Measurements from ENCODE around the gene JAZF1. TPM values are rescaled to one million over a fixed set of nuclear protein-coding genes. Genes with fewer than 3 reads are reported as not detected.
A peak's percentile ranks its signal among the peaks of the same experiment; 100 is the strongest.

JAZF1 gene
- polyA plus RNA-seq, 3 donors: 12.1 to 18.1 (median 17.2) TPM

GRCh38 chr7:28082071-28082470 lies 98.5 kb downstream of the JAZF1 start:
- Histone ChIP-seq H3K36me3 (replicated peaks in 1 of 2; ENCODE audit: control insufficient read depth in 1 of 2, insufficient read depth in 2 of 2, low read length in 2 of 2) (no peaks in the 10 kb centered on the region), H3K4me1 (ENCODE audit: control insufficient read depth in 1 of 2, insufficient read depth in 2 of 2, low read length in 2 of 2) (peaks cover 88 to 93% of the 10 kb centered on the region in 2 donors), H4K20me1 (ENCODE audit: insufficient read depth, low read length) (peaks cover 4% of the 10 kb centered on the region), H3K4me3 (replicated peaks in 1 of 3; ENCODE audit: low read depth in 2 of 3, low read length in 3 of 3) (peak overlapping the region in 1 of 3 experiments; percentile 20), H3K79me2 (ENCODE audit: insufficient read depth, low read length) (peaks cover 89% of the 10 kb centered on the region), H3K27ac (ENCODE audit: low read depth in 1 of 2, low read length in 2 of 2) (peak overlapping the region; percentile 82 to 90), H3K4me2 (replicated peaks; ENCODE audit: extremely low read depth, low read length, poor library complexity, severe bottlenecking) (peak overlapping the region; percentile 0), H2AFZ (ENCODE audit: insufficient read depth, low read depth, low read length, poor library complexity, severe bottlenecking) (peak overlapping the region; percentile 45), H3K9me3 (replicated peaks in 1 of 2; ENCODE audit: control insufficient read depth in 1 of 2, insufficient read depth in 1 of 2, low read length in 2 of 2) (no peaks in the 10 kb centered on the region), H3K9ac (ENCODE audit: insufficient read depth, low read length, poor library complexity, severe bottlenecking) (no peak overlapping the region), H3K27me3 (ENCODE audit: control insufficient read depth in 2 of 2, insufficient read depth in 2 of 2, low read length in 2 of 2) (no peaks in the 10 kb centered on the region)
- intact Hi-C loops (cut with micrococcal nuclease): no loop called here
- H3K4me1 Mint-ChIP-seq: peaks cover 87% of the 10 kb centered on the region
- H3K36me3 Mint-ChIP-seq: peaks cover 2 to 7% of the 10 kb centered on the region in 2 donors
- H3K9me3 Mint-ChIP-seq: peaks cover 0 to 2% (median 0%) of the 10 kb centered on the region in 7 donors
- H3K27me3 Mint-ChIP-seq (ENCODE audit: low read depth in 3 of 3): peaks cover 0 to 5% (median 0%) of the 10 kb centered on the region in 3 donors
- peak overlapping the region; percentile 93 to 99 (median 97) for H3K27ac Mint-ChIP-seq
- peak overlapping the region in 1 of 2 donors; percentile 67 for H3K4me3 Mint-ChIP-seq
- no peak for TF ChIP-seq CTCF (IDR thresholded peaks at IDR 0.05)
- no peak for DNase-seq
- WGBS (ENCODE audit: insufficient coverage): no CpG with 5 or more reads among the region's 5 CpGs

GRCh38 chr7:28081016-28081415 lies 99.6 kb downstream of the JAZF1 start:
- Histone ChIP-seq H3K9ac (ENCODE audit: insufficient read depth, low read length, poor library complexity, severe bottlenecking) (no peak overlapping the region), H3K79me2 (ENCODE audit: insufficient read depth, low read length) (peaks cover 88% of the 10 kb centered on the region), H3K9me3 (replicated peaks in 1 of 2; ENCODE audit: control insufficient read depth in 1 of 2, insufficient read depth in 1 of 2, low read length in 2 of 2) (no peaks in the 10 kb centered on the region), H2AFZ (ENCODE audit: insufficient read depth, low read depth, low read length, poor library complexity, severe bottlenecking) (peak overlapping the region; percentile 37), H4K20me1 (ENCODE audit: insufficient read depth, low read length) (peaks cover 7% of the 10 kb centered on the region), H3K36me3 (replicated peaks in 1 of 2; ENCODE audit: control insufficient read depth in 1 of 2, insufficient read depth in 2 of 2, low read length in 2 of 2) (no peaks in the 10 kb centered on the region), H3K4me1 (ENCODE audit: control insufficient read depth in 1 of 2, insufficient read depth in 2 of 2, low read length in 2 of 2) (peaks cover 78 to 82% of the 10 kb centered on the region in 2 donors), H3K4me3 (replicated peaks in 1 of 3; ENCODE audit: low read depth in 2 of 3, low read length in 3 of 3) (peak overlapping the region in 1 of 3 experiments; percentile 29), H3K27me3 (ENCODE audit: control insufficient read depth in 2 of 2, insufficient read depth in 2 of 2, low read length in 2 of 2) (no peaks in the 10 kb centered on the region), H3K4me2 (replicated peaks; ENCODE audit: extremely low read depth, low read length, poor library complexity, severe bottlenecking) (peak overlapping the region; percentile 42), H3K27ac (ENCODE audit: low read depth in 1 of 2, low read length in 2 of 2) (peak overlapping the region; percentile 54 to 82)
- 0% methylated on average over 3 of the region's 5 CpGs for WGBS (ENCODE audit: insufficient coverage)
- Mint-ChIP-seq H3K27me3 (ENCODE audit: low read depth in 3 of 3) (peaks cover 0 to 5% (median 0%) of the 10 kb centered on the region in 3 donors), H3K9me3 (peaks cover 0 to 2% (median 0%) of the 10 kb centered on the region in 7 donors), H3K4me1 (peaks cover 77% of the 10 kb centered on the region), H3K4me3 (peak overlapping the region; percentile 27 to 48), H3K36me3 (peaks cover 2 to 7% of the 10 kb centered on the region in 2 donors), H3K27ac (peak overlapping the region; percentile 66 to 90 (median 86))
- intact Hi-C loops (cut with micrococcal nuclease): no loop called here
- no peak for TF ChIP-seq CTCF (IDR thresholded peaks at IDR 0.05)
- peak in 2 of 3 donors; percentile 29 to 35 for DNase-seq
